Chondrocyte (in vitro differentiated cells): ENCODE results near the gene SPATA2. TPM values are rescaled to one million over a fixed set of nuclear protein-coding genes. Genes with fewer than 3 reads are reported as not detected.
A peak's percentile ranks its signal among the peaks of the same experiment; 100 is the strongest.

ENCODE experiments used
- DNase-seq: peaks from one replicate; pipeline ENCODE4 v3.0.0; 2021; ENCODE audit warnings: mixed read lengths, low spot score
- H3K27ac Mint-ChIP-seq: one replicate; pipeline ENCODE4 v1.8.0; 2021; ENCODE audit warnings: mild to moderate bottlenecking, moderate library complexity, mixed read lengths; ENCODE audit not compliant: unreplicated experiment
- H3K27me3 Mint-ChIP-seq: 2 replicates; pipeline ENCODE4 v1.8.0; 2021; ENCODE audit warnings: low read depth, mixed read lengths
- H3K36me3 Mint-ChIP-seq: 2 replicates; pipeline ENCODE4 v1.8.0; 2021; ENCODE audit warnings: low read depth, mixed read lengths
- H3K4me1 Mint-ChIP-seq: 2 replicates; pipeline ENCODE4 v1.8.0; 2021; ENCODE audit warnings: low read depth, mild to moderate bottlenecking, mixed read lengths
- H3K4me3 Mint-ChIP-seq: one replicate; pipeline ENCODE4 v1.8.0; 2021; ENCODE audit warnings: mild to moderate bottlenecking, moderate library complexity, mixed read lengths; ENCODE audit not compliant: unreplicated experiment
- H3K9me3 Mint-ChIP-seq: 2 replicates; pipeline ENCODE4 v1.8.0; 2021; ENCODE audit warnings: low read depth, mixed read lengths
- total RNA-seq: library from RNA; stranded (reverse); gene quantifications from 3 replicates; pipeline ENCODE4 v1.2.1, GENCODE V29; 2021
- TF ChIP-seq, protein P1 (sequence below): fragments of 200-600 bp; sonication (generic); IDR thresholded peaks from 2 replicates; pipeline ENCODE4 v1.5.0; 2021; ENCODE audit warnings: antibody characterized with exemption, mild to moderate bottlenecking, moderate library complexity

The SPATA2 gene
- total RNA-seq, 1 donor from 2014 or later = 5.6 TPM

DNA sequence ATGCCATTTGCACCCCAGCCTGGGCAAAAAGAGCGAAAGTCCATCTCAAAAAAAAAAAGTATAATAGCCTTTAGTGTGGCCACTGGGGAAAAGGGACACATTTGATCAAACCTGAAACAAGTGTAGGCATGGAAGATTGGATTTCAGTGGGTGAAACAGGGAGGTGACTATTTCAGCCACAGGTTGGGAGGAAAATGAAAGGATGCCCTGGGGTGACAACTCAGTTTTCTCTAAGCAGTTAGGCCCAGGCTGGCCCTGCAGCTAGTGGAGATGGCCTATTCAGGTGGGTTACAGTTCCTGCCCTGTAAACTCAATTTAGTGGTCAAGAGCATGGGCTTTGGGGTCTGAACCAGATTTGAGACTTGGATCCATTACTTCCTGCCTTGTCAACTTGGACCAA is 36.4 kb downstream of the SPATA2 start:
- DNase-seq = no peak
- Mint-ChIP-seq H3K4me3 (no peak overlapping the region), H3K27me3 (no peaks in the 10 kb centered on the region), H3K27ac (no peak overlapping the region), H3K36me3 (peaks cover 13% of the 10 kb centered on the region), H3K4me1 (peaks cover 63% of the 10 kb centered on the region), H3K9me3 (no peaks in the 10 kb centered on the region)
- TF ChIP-seq, protein P1, sequence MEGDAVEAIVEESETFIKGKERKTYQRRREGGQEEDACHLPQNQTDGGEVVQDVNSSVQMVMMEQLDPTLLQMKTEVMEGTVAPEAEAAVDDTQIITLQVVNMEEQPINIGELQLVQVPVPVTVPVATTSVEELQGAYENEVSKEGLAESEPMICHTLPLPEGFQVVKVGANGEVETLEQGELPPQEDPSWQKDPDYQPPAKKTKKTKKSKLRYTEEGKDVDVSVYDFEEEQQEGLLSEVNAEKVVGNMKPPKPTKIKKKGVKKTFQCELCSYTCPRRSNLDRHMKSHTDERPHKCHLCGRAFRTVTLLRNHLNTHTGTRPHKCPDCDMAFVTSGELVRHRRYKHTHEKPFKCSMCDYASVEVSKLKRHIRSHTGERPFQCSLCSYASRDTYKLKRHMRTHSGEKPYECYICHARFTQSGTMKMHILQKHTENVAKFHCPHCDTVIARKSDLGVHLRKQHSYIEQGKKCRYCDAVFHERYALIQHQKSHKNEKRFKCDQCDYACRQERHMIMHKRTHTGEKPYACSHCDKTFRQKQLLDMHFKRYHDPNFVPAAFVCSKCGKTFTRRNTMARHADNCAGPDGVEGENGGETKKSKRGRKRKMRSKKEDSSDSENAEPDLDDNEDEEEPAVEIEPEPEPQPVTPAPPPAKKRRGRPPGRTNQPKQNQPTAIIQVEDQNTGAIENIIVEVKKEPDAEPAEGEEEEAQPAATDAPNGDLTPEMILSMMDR = no peak

DNA sequence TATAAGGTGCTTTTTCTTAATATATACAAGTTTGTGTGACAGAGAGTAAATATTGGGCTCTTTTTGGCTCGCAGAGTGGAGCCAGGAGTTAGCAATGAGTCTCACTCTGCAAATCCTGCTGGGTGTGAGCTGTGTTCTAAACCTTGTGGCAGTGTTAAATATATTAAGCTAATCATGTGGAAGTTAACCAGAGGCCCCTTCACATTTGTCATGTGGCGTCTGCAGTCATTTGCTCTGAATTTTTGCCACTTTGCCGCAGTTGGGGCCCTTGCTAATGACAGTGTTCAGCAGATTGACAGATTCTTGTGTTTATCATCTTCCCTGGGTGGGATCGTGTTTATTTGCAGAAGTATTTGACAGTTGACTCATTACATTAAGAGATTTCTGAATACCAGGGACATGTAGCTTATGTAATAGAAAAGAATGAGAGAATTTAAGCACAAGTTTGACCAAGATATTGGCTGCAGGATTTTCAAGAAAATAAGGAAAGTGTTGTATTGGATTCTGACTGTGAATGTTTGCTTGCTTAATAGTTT is 37.9 kb downstream of the SPATA2 start:
- TF ChIP-seq, protein P1 = no peak
- H3K4me3 Mint-ChIP-seq = no peak overlapping the region
- no peak for DNase-seq
- H3K36me3 Mint-ChIP-seq = peaks cover 9% of the 10 kb centered on the region
- peaks cover 60% of the 10 kb centered on the region for H3K4me1 Mint-ChIP-seq
- no peaks in the 10 kb centered on the region for H3K27me3 Mint-ChIP-seq
- H3K9me3 Mint-ChIP-seq = no peaks in the 10 kb centered on the region
- H3K27ac Mint-ChIP-seq = peak overlapping the region; percentile 19

DNA sequence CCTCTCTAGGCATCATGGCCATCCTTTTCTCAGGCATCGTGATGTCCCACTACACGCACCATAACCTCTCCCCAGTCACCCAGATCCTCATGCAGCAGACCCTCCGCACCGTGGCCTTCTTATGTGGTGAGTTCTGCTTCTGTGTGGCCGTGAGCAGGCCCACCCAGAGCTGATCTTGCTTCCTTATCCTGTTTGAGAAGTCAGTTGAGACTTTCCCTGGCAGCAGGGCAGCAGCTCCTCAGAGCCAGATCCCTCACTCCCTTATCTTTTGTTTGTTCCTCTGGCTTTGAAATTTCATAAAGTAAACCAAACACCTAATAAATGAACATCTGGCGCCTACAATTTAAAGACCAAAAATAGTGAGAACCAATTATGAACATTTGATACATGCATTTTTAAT is 40.6 kb downstream of the SPATA2 start:
- Mint-ChIP-seq H3K4me1 (peaks cover 42% of the 10 kb centered on the region), H3K4me3 (no peak overlapping the region), H3K36me3 (peaks cover 5% of the 10 kb centered on the region), H3K9me3 (no peaks in the 10 kb centered on the region), H3K27ac (no peak overlapping the region), H3K27me3 (no peaks in the 10 kb centered on the region)
- TF ChIP-seq, protein P1 = no peak
- DNase-seq = no peak

DNA sequence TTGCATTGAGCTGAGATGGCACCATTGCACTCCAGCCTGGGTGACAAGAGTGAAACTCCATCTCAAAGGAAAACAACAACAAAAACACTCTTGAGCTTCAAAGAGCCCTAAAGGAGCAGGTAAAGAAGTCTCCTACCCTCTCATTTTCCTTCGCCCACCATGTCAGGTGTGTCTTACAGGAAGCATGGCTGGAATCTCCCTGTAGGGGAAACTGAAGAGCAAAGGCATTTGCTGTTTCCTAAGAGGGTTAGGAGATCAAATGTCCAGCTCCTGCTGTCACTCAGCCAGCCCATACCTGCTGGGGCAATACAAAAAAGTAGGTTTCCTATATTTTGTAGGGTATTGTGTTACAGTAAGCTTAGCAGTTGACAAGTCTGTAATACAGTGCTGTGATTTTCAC is 43.3 kb downstream of the SPATA2 start:
- Mint-ChIP-seq H3K4me3 (no peak overlapping the region), H3K4me1 (peaks cover 52% of the 10 kb centered on the region), H3K9me3 (no peaks in the 10 kb centered on the region), H3K27ac (no peak overlapping the region), H3K27me3 (no peaks in the 10 kb centered on the region), H3K36me3 (peaks cover 5% of the 10 kb centered on the region)
- no peak for DNase-seq
- TF ChIP-seq, protein P1 = no peak

DNA sequence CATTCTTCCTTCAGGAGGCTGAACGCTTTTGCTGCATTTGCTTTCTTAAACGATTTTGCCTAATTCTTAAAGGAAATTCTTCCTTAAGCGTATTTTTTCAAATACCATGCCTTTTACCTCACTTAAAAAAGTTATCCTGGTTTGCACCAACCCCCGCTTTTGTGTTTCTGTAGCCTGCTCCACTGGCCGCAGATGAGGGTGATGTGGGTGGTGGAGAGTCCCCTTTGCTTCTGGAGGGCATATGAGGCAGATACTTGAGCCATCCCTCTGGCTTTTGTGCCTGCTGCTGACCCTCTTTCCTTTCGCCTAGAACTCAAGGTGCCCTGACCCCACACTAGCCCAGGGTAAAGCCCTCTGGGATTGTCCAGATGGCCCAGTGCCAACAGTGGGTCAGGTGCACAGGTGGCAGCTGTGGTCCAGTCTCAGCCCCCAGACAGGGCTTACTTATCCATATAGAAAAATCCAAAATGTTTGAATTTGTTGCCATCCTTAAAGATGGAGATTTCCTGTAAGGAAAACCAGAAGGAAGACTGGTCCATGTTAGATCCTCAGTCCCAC is 43.9 kb downstream of the SPATA2 start:
- Mint-ChIP-seq H3K4me1 (peaks cover 54% of the 10 kb centered on the region), H3K9me3 (no peaks in the 10 kb centered on the region), H3K4me3 (no peak overlapping the region), H3K36me3 (peaks cover 5% of the 10 kb centered on the region), H3K27me3 (no peaks in the 10 kb centered on the region), H3K27ac (no peak overlapping the region)
- no peak for DNase-seq
- TF ChIP-seq, protein P1 = no peak
